NT2/D1 (cell line): ENCODE data around the gene SLC1A7.

ENCODE experiments used
- SUZ12 ChIP-seq: IDR thresholded peaks from 2 replicates; pipeline ENCODE4 v1.6.1; 2011; ENCODE audit not compliant: insufficient read length, insufficient read depth; ENCODE audit errors: extremely low read depth
- YY1 ChIP-seq: IDR thresholded peaks from 2 replicates; pipeline ENCODE4 v1.6.1; 2011; ENCODE audit not compliant: insufficient read length, insufficient read depth
- ZNF274 ChIP-seq: IDR thresholded peaks from 2 replicates; pipeline ENCODE4 v1.6.1; 2011; ENCODE audit warnings: mild to moderate bottlenecking, low read depth, low read length

DNA sequence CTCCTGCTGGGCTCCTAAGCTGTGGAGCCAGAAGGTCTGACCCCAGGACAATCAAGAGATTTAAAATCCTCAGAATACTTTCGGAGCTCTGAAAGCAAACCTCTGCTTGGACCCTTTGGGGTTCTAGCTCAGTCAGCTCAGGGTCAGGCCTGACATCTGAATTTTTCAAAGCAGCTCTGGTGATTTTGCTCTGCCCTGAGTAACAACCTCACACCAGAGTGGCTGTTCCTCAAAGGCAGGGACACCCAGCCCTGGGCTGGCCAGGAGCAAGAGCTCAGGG lies 11.9 kb downstream of the SLC1A7 start:
- TF ChIP-seq ZNF274: no peak
- TF ChIP-seq YY1: no peak
- no peak for TF ChIP-seq SUZ12
